ENCODE data around the gene SLC9A6.

The SLC9A6 gene

DNA sequence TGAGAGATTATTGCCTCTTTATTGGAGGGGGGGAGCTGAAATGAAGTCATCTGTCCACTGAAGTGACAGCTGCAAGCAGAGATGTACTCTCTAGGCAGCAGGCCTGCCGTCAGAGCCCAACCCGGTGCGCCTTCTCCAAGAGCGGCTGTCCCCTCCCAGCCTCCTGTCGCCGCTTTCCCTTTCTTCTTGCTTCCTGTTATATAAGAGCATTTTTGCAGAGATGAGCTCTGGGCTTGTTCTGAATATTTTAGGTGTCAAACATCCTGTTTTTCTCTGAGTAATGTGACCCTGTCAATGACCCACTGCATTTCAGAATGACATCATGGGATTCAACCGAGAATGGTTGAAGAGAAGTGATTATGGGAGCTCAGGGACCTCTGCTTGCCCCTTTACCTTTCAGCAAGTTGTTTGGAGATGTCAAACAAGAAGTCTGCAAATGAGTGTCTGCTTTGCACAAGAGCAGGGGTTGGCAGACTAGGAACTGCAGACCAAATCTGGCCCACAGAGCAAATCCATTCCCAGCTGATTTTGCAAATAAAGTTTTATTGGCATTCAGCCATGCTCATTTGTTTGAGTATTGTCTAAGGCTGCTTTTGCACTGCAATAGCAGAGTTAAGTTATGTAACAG is 79.9 kb downstream of the SLC9A6 start (continued):
- TF ChIP-seq, protein P1, sequence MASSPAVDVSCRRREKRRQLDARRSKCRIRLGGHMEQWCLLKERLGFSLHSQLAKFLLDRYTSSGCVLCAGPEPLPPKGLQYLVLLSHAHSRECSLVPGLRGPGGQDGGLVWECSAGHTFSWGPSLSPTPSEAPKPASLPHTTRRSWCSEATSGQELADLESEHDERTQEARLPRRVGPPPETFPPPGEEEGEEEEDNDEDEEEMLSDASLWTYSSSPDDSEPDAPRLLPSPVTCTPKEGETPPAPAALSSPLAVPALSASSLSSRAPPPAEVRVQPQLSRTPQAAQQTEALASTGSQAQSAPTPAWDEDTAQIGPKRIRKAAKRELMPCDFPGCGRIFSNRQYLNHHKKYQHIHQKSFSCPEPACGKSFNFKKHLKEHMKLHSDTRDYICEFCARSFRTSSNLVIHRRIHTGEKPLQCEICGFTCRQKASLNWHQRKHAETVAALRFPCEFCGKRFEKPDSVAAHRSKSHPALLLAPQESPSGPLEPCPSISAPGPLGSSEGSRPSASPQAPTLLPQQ (tag by site-specific recombination; IDR thresholded peaks at IDR 0.05): peak; percentile 68
- TF ChIP-seq ZNF629 (tag by site-specific recombination; IDR thresholded peaks at IDR 0.05) (peak; percentile 98), KLF10 (tag by site-specific recombination; IDR thresholded peaks at IDR 0.05) (peak; percentile 87), HOXA7 (CRISPR knock-in tag; IDR thresholded peaks at IDR 0.05; ENCODE audit: borderline replicate concordance) (no peak), SETDB1 (IDR thresholded peaks at IDR 0.05; ENCODE audit: insufficient read length, low read length) (no peak), ZSCAN23 (tag by site-specific recombination; IDR thresholded peaks at IDR 0.05) (peak; percentile 92), KLF1 (tag by site-specific recombination; IDR thresholded peaks at IDR 0.05) (no peak), ZNF610 (tag by site-specific recombination; IDR thresholded peaks at IDR 0.05; ENCODE audit: borderline replicate concordance) (peak; percentile 63), ZNF184 (tag by site-specific recombination; IDR thresholded peaks at IDR 0.05) (0 out of 2 replicates have a peak, but pooled peaks have one; percentile 10), ZNF571 (tag by site-specific recombination; IDR thresholded peaks at IDR 0.05) (no peak), ZNF473 (tag by site-specific recombination; IDR thresholded peaks at IDR 0.05) (no peak), ZNF366 (tag by site-specific recombination; conservative IDR thresholded peaks at IDR 0.05) (peak; percentile 94), ZBTB48 (tag by site-specific recombination; IDR thresholded peaks at IDR 0.05) (peak; percentile 78), FEZF1 (tag by site-specific recombination; IDR thresholded peaks at IDR 0.05) (peak; percentile 90), ZFP41 (tag by site-specific recombination; IDR thresholded peaks at IDR 0.05; ENCODE audit: borderline replicate concordance) (no peak), ZNF2 (tag by site-specific recombination; IDR thresholded peaks at IDR 0.05) (peak; percentile 65; the same call in 1 of the 2 replicates), ZNF677 (tag by site-specific recombination; IDR thresholded peaks at IDR 0.05) (no peak), GFI1B (tag by site-specific recombination; IDR thresholded peaks at IDR 0.05) (peak; percentile 59; the same call in 1 of the 2 replicates), ZNF140 (tag by site-specific recombination; IDR thresholded peaks at IDR 0.05) (no peak), OVOL3 (tag by site-specific recombination; IDR thresholded peaks at IDR 0.05) (no peak; the same call in 1 of the 2 replicates), ZBTB1 (tag by site-specific recombination; IDR thresholded peaks at IDR 0.05) (no peak), MYNN (tag by site-specific recombination; IDR thresholded peaks at IDR 0.05; ENCODE audit: borderline replicate concordance) (no peak), ZNF707 (tag by site-specific recombination; IDR thresholded peaks at IDR 0.05) (no peak)
- TF ChIP-seq, protein P2, sequence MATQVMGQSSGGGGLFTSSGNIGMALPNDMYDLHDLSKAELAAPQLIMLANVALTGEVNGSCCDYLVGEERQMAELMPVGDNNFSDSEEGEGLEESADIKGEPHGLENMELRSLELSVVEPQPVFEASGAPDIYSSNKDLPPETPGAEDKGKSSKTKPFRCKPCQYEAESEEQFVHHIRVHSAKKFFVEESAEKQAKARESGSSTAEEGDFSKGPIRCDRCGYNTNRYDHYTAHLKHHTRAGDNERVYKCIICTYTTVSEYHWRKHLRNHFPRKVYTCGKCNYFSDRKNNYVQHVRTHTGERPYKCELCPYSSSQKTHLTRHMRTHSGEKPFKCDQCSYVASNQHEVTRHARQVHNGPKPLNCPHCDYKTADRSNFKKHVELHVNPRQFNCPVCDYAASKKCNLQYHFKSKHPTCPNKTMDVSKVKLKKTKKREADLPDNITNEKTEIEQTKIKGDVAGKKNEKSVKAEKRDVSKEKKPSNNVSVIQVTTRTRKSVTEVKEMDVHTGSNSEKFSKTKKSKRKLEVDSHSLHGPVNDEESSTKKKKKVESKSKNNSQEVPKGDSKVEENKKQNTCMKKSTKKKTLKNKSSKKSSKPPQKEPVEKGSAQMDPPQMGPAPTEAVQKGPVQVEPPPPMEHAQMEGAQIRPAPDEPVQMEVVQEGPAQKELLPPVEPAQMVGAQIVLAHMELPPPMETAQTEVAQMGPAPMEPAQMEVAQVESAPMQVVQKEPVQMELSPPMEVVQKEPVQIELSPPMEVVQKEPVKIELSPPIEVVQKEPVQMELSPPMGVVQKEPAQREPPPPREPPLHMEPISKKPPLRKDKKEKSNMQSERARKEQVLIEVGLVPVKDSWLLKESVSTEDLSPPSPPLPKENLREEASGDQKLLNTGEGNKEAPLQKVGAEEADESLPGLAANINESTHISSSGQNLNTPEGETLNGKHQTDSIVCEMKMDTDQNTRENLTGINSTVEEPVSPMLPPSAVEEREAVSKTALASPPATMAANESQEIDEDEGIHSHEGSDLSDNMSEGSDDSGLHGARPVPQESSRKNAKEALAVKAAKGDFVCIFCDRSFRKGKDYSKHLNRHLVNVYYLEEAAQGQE (tag by site-specific recombination; IDR thresholded peaks at IDR 0.05): no peak
- TF ChIP-seq, protein P3, sequence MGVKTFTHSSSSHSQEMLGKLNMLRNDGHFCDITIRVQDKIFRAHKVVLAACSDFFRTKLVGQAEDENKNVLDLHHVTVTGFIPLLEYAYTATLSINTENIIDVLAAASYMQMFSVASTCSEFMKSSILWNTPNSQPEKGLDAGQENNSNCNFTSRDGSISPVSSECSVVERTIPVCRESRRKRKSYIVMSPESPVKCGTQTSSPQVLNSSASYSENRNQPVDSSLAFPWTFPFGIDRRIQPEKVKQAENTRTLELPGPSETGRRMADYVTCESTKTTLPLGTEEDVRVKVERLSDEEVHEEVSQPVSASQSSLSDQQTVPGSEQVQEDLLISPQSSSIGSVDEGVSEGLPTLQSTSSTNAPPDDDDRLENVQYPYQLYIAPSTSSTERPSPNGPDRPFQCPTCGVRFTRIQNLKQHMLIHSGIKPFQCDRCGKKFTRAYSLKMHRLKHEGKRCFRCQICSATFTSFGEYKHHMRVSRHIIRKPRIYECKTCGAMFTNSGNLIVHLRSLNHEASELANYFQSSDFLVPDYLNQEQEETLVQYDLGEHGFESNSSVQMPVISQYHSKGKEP (tag by site-specific recombination; IDR thresholded peaks at IDR 0.05): no peak
- TF ChIP-seq, protein P4, sequence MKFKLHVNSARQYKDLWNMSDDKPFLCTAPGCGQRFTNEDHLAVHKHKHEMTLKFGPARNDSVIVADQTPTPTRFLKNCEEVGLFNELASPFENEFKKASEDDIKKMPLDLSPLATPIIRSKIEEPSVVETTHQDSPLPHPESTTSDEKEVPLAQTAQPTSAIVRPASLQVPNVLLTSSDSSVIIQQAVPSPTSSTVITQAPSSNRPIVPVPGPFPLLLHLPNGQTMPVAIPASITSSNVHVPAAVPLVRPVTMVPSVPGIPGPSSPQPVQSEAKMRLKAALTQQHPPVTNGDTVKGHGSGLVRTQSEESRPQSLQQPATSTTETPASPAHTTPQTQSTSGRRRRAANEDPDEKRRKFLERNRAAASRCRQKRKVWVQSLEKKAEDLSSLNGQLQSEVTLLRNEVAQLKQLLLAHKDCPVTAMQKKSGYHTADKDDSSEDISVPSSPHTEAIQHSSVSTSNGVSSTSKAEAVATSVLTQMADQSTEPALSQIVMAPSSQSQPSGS (tag by site-specific recombination; IDR thresholded peaks at IDR 0.05; ENCODE audit: low read depth): peak; percentile 97
- TF ChIP-seq, protein P5, sequence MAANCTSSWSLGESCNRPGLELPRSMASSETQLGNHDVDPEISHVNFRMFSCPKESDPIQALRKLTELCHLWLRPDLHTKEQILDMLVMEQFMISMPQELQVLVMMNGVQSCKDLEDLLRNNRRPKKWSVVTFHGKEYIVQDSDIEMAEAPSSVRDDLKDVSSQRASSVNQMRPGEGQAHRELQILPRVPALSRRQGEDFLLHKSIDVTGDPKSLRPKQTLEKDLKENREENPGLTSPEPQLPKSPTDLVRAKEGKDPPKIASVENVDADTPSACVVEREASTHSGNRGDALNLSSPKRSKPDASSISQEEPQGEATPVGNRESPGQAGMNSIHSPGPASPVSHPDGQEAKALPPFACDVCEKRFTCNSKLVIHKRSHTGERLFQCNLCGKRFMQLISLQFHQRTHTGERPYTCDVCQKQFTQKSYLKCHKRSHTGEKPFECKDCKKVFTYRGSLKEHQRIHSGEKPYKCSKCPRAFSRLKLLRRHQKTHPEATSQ (tag by site-specific recombination; IDR thresholded peaks at IDR 0.05): no peak
- TF ChIP-seq, protein P6, sequence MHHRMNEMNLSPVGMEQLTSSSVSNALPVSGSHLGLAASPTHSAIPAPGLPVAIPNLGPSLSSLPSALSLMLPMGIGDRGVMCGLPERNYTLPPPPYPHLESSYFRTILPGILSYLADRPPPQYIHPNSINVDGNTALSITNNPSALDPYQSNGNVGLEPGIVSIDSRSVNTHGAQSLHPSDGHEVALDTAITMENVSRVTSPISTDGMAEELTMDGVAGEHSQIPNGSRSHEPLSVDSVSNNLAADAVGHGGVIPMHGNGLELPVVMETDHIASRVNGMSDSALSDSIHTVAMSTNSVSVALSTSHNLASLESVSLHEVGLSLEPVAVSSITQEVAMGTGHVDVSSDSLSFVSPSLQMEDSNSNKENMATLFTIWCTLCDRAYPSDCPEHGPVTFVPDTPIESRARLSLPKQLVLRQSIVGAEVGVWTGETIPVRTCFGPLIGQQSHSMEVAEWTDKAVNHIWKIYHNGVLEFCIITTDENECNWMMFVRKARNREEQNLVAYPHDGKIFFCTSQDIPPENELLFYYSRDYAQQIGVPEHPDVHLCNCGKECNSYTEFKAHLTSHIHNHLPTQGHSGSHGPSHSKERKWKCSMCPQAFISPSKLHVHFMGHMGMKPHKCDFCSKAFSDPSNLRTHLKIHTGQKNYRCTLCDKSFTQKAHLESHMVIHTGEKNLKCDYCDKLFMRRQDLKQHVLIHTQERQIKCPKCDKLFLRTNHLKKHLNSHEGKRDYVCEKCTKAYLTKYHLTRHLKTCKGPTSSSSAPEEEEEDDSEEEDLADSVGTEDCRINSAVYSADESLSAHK (tag by site-specific recombination; IDR thresholded peaks at IDR 0.05): peak; percentile 31; the same call in 1 of the 2 replicates
